ENCODE measurements around the gene ERC2. TPM values are rescaled to one million over a fixed set of nuclear protein-coding genes. Genes with fewer than 3 reads are reported as not detected.

Gene ERC2
- polyA plus RNA-seq, 2 of the 4 experiments (the other 2 are of a cell fraction), result 0.16 TPM; not detected in 1

DNA sequence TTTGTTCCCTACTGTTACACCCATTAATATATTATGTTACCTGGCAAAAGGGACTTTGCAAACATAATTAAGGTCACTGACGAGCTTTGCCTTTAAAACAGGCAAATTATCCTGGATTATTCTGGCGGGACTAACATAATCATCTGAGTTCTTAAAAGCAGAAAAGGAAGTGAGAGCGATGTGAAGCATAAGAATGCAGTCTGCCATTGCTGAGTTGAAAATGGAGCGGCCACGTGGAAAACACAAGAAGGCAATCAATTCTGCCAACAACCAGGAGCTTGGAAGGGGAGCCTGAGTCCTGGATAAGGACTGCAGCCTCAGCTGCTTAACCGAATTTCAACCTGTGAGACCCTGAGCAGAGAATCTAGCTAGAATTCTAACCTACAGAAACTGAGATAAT is 653.0 kb downstream of the ERC2 start:
- Histone ChIP-seq H3K9me3 (no peaks in the 10 kb centered on the region), H3K4me2 (no peak overlapping the region), H3K4me1 (no peaks in the 10 kb centered on the region), H3K27ac (no peak overlapping the region), H3K4me3 (no peak overlapping the region)
- no peak for ATAC-seq
- 19% methylated on average over 6 of the region's 6 CpGs for WGBS (ENCODE audit: missing lambda C conversion rate)
- ChIA-PET POLR2A (no interaction called here), CTCF (no interaction called here)
- no peak for DNase-seq (ENCODE audit: low read depth in 1 of 2, low spot score in 1 of 2)
- FAIRE-seq, result no peak
- TF ChIP-seq ZSCAN20 (CRISPR knock-in tag; IDR thresholded peaks at IDR 0.05), result no peak
- no peak for TF ChIP-seq HOXB5 (CRISPR knock-in tag; IDR thresholded peaks at IDR 0.05)
- TF ChIP-seq, protein P1, sequence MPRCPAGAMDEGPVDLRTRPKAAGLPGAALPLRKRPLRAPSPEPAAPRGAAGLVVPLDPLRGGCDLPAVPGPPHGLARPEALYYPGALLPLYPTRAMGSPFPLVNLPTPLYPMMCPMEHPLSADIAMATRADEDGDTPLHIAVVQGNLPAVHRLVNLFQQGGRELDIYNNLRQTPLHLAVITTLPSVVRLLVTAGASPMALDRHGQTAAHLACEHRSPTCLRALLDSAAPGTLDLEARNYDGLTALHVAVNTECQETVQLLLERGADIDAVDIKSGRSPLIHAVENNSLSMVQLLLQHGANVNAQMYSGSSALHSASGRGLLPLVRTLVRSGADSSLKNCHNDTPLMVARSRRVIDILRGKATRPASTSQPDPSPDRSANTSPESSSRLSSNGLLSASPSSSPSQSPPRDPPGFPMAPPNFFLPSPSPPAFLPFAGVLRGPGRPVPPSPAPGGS (IDR thresholded peaks at IDR 0.05), result no peak
- no peak for TF ChIP-seq KDM5A (IDR thresholded peaks at IDR 0.05)
- TF ChIP-seq, protein P2, sequence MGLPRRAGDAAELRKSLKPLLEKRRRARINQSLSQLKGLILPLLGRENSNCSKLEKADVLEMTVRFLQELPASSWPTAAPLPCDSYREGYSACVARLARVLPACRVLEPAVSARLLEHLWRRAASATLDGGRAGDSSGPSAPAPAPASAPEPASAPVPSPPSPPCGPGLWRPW (IDR thresholded peaks at IDR 0.05), result no peak
- no peak for TF ChIP-seq PHF8 (IDR thresholded peaks at IDR 0.05; ENCODE audit: borderline replicate concordance, low read depth)
- no peak for TF ChIP-seq HDAC2 (IDR thresholded peaks at IDR 0.05)
- no peak for TF ChIP-seq JUN (IDR thresholded peaks at IDR 0.05)
- TF ChIP-seq KDM1A (IDR thresholded peaks at IDR 0.05; ENCODE audit: low read depth), result no peak

- H3K4me2 ChIP-seq, result no peak overlapping the region
- 1% methylated on average over 3 of the region's 3 CpGs for WGBS (ENCODE audit: missing lambda C conversion rate)
- H3K4me3 ChIP-seq, result no peak overlapping the region
- CTCF ChIA-PET, result no interaction called here
- FAIRE-seq (no peak), ATAC-seq (no peak), DNase-seq (ENCODE audit: low read depth in 1 of 2, low spot score in 1 of 2) (no peak)
- no peaks in the 10 kb centered on the region for H3K4me1 ChIP-seq
- no peaks in the 10 kb centered on the region for H3K9me3 ChIP-seq
- POLR2A ChIA-PET, result no interaction called here
- no peak for TF ChIP-seq E2F6 (IDR thresholded peaks at IDR 0.05; ENCODE audit: borderline replicate concordance, low read depth)
- no peak for TF ChIP-seq TFCP2L1 (CRISPR knock-in tag; IDR thresholded peaks at IDR 0.05)
- no peak for TF ChIP-seq HOXA7 (CRISPR knock-in tag; IDR thresholded peaks at IDR 0.05)
- no peak for TF ChIP-seq CBX2 (IDR thresholded peaks at IDR 0.05; ENCODE audit: borderline replicate concordance, low read depth)
- TF ChIP-seq, protein P3, sequence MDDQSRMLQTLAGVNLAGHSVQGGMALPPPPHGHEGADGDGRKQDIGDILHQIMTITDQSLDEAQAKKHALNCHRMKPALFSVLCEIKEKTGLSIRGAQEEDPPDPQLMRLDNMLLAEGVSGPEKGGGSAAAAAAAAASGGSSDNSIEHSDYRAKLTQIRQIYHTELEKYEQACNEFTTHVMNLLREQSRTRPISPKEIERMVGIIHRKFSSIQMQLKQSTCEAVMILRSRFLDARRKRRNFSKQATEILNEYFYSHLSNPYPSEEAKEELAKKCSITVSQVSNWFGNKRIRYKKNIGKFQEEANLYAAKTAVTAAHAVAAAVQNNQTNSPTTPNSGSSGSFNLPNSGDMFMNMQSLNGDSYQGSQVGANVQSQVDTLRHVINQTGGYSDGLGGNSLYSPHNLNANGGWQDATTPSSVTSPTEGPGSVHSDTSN (IDR thresholded peaks at IDR 0.05), result no peak
- no peak for TF ChIP-seq KDM5A (IDR thresholded peaks at IDR 0.05)
- no peak for TF ChIP-seq HMGXB4 (CRISPR knock-in tag; IDR thresholded peaks at IDR 0.05; ENCODE audit: borderline replicate concordance)
- TF ChIP-seq, protein P4, sequence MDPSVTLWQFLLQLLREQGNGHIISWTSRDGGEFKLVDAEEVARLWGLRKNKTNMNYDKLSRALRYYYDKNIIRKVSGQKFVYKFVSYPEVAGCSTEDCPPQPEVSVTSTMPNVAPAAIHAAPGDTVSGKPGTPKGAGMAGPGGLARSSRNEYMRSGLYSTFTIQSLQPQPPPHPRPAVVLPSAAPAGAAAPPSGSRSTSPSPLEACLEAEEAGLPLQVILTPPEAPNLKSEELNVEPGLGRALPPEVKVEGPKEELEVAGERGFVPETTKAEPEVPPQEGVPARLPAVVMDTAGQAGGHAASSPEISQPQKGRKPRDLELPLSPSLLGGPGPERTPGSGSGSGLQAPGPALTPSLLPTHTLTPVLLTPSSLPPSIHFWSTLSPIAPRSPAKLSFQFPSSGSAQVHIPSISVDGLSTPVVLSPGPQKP (IDR thresholded peaks at IDR 0.05; ENCODE audit: low read depth, low read length), result no peak
- no peak overlapping the region for H3K27ac ChIP-seq
Observed at GRCh38 chr3:55813268-55814097, 654.8 kb downstream of the ERC2 start.
